DMS153 treated with DMSO at 0.1 percent for 48 hours (cell line): ENCODE results near the gene GNAT2.

Experiments
- DNase-seq: peaks from one replicate; lab custom pipeline; 2025; ENCODE audit not compliant: unreplicated experiment; lab: John Stamatoyannopoulos, UW

The GNAT2 gene

GRCh38 chr1:109566982-109567381, 52.4 kb downstream of the GNAT2 start:
- no peak for DNase-seq

GRCh38 chr1:109565241-109565640, 54.2 kb downstream of the GNAT2 start:
- no peak for DNase-seq

- no peak for DNase-seq
Measured at GRCh38 chr1:109564194-109564878, 55.1 kb downstream of the GNAT2 start.

GRCh38 chr1:109559995-109560394, 59.4 kb downstream of the GNAT2 start:
- no peak for DNase-seq

- no peak for DNase-seq
Measured at GRCh38 chr1:109557520-109557919, 61.9 kb downstream of the GNAT2 start.

- DNase-seq, result no peak
Measured at GRCh38 chr1:109556563-109556962, 62.9 kb downstream of the GNAT2 start.
